ENCODE results near the gene PTH2.

PTH2 gene

DNA sequence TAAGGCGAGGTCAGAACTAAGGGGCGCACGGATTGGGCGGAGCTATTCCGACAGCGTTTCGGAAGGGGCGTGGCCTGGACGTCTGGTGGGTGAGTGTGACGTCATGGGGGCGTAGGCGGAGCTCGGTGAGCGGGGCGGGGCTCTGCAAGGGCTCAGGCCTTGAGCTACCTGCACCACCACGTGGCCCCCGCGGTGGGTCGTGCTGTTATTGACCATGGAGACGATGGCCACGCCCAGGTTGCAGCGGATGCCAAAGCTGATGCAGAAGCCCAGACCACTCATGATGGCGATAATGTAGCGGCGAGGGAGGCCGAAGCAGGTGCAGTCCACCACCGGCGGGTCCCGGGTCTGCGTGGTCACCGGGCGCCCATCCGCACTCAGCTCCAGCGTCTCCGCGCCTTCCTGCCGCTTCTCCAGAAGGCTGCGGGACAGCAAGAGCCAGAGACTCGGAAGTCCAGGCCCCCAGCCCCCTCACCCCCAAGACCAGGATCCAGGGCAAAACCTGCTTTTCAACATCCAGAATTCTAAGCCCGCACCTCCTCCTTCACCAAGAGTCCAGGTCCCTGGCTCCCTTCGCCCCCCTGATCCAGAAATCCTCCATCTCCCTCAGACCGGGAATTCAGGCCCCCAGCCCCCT lies 13.3 kb upstream of the PTH2 start:
- no peak for DNase-seq (ENCODE audit: low read depth)
- no peak overlapping the region for H3K4me3 ChIP-seq (ENCODE audit: low read depth, low read length)

DNA sequence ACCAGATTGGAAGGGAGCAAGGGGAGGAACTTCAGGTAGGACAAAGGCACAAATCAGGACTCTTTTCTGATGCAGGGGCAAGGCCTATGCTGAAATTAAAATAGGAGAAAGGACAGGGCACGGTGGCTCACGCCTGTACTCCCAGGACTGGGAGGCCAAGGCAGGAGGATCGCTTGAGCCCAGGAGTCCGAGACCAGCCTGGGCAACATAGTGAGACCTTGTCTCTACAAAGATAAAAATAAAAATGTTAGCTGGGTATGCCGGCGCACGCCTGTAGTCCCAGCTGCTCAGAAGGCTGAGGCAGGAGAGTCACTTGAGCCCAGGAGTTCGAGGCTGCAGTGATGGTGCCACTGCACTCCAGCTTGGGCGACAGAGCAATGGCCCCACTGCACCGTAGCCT lies 12.4 kb upstream of the PTH2 start:
- H3K4me3 ChIP-seq (ENCODE audit: low read depth, low read length) = no peak overlapping the region
- TF ChIP-seq, protein P1, sequence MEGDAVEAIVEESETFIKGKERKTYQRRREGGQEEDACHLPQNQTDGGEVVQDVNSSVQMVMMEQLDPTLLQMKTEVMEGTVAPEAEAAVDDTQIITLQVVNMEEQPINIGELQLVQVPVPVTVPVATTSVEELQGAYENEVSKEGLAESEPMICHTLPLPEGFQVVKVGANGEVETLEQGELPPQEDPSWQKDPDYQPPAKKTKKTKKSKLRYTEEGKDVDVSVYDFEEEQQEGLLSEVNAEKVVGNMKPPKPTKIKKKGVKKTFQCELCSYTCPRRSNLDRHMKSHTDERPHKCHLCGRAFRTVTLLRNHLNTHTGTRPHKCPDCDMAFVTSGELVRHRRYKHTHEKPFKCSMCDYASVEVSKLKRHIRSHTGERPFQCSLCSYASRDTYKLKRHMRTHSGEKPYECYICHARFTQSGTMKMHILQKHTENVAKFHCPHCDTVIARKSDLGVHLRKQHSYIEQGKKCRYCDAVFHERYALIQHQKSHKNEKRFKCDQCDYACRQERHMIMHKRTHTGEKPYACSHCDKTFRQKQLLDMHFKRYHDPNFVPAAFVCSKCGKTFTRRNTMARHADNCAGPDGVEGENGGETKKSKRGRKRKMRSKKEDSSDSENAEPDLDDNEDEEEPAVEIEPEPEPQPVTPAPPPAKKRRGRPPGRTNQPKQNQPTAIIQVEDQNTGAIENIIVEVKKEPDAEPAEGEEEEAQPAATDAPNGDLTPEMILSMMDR (IDR thresholded peaks at IDR 0.05; ENCODE audit: control insufficient read depth, extremely low read depth, insufficient read depth) = no peak
- no peak for DNase-seq (ENCODE audit: low read depth)

More for the DNA sequence above, 13.3 kb upstream of the PTH2 start:
- TF ChIP-seq, protein P1 (IDR thresholded peaks at IDR 0.05; ENCODE audit: control insufficient read depth, extremely low read depth, insufficient read depth) = no peak

DNA sequence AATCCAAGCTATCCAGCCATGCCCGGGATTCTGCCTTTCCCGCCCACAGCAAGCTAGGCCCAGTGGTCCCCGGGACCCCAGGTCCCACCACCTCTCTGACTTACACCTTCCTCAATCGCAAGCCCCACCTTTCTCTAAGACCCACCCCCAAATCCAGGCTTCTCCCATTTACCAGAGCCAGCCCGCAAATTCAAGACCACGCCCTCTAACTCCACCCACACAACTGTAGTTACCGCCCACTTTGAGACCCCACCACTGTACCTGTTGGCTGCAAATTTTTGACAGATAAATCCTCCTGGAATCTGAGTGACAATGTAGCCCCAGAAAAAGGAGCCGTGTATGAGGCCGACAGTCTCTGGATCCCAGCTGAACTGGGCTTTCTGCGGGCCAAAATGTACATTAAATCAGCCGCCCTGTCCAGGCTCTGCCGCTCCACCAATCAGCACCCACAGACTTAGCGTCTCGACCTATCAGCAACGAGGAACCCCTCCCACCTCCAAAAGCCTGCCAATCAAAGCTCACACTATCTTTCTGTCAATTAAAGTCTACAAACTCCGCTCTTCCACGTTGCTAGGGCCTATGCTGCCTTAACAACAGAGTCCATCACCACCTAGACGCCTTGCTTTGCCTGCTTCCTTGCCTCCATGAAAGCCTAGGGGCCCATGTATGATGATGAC lies 11.8 kb upstream of the PTH2 start:
- DNase-seq (ENCODE audit: low read depth) = no peak
- no peak overlapping the region for H3K4me3 ChIP-seq (ENCODE audit: low read depth, low read length)
- TF ChIP-seq, protein P1 (IDR thresholded peaks at IDR 0.05; ENCODE audit: control insufficient read depth, extremely low read depth, insufficient read depth) = no peak

DNA sequence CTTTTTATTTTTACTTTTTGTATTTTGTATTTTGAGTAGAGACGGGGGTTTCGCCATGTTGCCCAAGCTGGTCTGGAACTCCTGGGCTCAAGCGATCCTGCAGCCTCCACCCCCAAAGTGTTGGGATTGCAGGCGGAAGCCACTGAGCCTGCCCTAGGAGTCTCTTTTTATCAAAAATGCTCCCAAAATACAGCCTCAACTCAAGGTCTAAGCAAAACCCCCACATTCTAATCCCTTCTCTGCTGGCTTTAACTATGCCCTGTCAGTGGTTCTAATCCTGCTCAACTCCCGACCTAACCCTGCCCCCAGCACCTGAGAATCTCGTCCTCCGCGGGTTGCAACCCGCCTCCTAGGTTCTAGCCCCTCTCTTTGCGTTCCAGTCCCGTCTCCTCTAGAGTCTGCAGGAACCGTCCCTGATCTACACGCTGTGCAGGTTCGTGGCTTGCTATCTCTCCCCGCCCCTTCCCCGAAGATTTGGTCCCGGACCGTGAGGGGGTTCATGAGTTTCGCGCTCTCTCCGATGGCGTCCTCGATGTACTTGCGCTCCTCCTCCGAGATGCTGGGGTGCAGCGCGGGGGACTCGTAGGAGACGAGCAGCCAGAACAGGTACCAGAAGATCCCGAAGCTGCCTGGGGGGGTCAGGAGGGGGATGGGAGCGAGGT lies 10.1 kb upstream of the PTH2 start:
- H3K4me3 ChIP-seq (ENCODE audit: low read depth, low read length) = no peak overlapping the region
- DNase-seq (ENCODE audit: low read depth) = no peak
- TF ChIP-seq, protein P1 (IDR thresholded peaks at IDR 0.05; ENCODE audit: control insufficient read depth, extremely low read depth, insufficient read depth) = no peak

DNA sequence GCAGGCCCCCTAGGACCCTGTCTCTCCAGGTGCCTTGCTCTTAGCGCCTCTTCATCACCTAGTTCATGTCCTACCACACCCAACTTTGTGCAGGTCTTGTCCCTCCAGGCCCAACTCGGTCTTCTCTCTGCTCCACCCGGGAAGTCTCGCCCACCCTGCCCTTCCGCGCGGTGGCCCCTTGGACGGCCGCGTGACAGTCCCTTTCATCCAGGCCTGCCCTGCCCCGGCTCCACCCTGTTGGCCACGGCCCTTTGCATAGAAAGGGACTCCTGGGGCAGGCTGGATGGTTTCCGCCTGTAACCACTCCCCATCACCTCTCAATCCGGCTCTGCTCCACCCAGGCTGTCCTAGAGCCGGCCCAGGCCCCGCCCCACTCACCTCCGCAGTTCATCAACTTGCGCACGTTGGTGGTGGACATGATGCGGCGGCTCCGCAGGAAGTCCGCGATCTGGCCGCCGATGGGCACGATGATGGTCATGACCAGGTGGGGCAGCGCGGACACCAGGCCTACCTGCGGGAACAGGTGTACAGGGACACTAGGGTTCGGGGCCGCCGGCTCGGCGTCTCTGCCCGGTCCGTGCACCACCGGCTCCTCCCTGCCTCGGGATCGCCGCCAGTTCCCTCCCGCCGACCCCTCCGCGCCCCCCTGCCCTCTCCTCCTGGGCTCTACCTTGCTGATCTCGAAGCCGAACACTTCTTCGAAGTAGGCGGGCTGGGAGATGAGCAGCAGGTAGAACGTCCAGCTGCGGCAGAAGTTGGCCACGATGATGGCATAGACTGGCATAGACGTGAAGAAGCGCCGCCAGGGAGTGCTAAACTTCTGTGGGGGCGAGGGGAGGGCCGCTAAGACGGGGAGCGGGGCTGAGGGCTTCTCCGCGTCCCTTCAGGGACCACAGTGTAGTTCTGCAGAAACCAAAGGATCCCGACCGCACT lies 9.2 kb upstream of the PTH2 start:
- DNase-seq (ENCODE audit: low read depth) = no peak
- no peak overlapping the region for H3K4me3 ChIP-seq (ENCODE audit: low read depth, low read length)
- TF ChIP-seq, protein P1 (IDR thresholded peaks at IDR 0.05; ENCODE audit: control insufficient read depth, extremely low read depth, insufficient read depth) = no peak

DNA sequence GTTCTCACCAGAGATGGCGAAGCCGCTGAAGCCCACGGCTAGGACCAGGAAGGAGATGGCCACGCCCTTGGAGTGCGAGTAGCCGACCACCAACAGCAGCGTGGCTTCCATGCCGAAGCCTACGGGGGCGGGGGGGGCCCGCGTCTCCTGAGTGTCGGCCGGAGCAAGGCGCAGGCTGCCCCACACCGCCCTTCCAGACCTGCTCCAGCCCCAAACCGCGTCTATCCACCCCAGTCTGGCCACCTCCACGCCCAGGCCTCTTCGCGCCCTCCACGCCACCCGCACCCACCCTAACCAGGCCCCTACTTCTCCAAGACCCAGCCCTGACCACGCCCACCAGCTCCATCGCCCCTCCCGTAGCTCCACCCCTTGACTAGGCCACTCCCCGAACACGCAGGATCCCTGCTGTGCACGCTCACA lies 8.1 kb upstream of the PTH2 start:
- no peak overlapping the region for H3K4me3 ChIP-seq (ENCODE audit: low read depth, low read length)
- TF ChIP-seq, protein P1 (IDR thresholded peaks at IDR 0.05; ENCODE audit: control insufficient read depth, extremely low read depth, insufficient read depth) = no peak
- DNase-seq (ENCODE audit: low read depth) = no peak
